ENCODE results near the gene PIP5K1C. TPM values are rescaled to one million over a fixed set of nuclear protein-coding genes. Genes with fewer than 3 reads are reported as not detected.

PIP5K1C gene
- total and polyA plus RNA-seq, 9 donors, result 6.0 to 41.7 (median 30.8) TPM

GRCh38 chr19:3643674-3644313 lies 56.5 kb downstream of the PIP5K1C start:
- intact Hi-C loops (cut with DNase I), result no loop called here
- H3K4me3 ChIP-seq, result no peak overlapping the region

DNA sequence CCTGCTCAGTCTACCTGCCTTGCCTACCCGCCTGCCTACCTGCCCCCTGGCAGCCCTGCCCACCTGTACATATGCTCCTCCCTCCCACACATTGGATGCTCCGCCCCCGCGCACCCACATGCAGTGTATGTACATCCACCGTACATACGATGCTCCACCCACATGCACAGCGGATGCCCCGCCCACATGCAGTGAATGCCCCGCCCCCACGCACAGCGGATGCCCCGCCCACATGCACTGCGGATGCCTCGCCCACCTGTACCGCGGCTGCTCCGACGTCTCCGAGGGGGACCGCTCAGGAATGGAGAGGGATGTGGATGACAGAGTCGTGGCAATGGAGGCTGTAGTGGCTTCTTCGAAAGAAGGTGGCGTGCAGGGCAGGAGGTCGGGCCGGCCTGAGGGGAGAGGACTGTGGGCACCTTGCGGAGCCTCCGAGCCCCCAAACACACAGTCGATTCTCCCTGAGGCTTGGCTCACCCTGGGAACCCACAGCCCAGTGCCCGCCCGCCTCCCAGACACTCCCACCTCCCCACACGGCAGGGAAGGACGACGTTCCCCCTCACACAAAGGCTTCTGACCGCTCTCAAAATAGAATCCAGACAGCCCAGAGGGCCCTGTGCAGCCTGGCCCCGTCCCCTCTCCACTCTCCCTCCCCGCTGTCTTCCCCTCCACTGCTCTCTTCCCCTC lies 57.1 kb downstream of the PIP5K1C start:
- no peak for DNase-seq
- Histone ChIP-seq H3K27ac (no peak overlapping the region), H3K4me1 (ENCODE audit: insufficient read depth) (no peaks in the 10 kb centered on the region), H3K9me3 (no peaks in the 10 kb centered on the region), H3K27me3 (no peaks in the 10 kb centered on the region), H3K36me3 (no peaks in the 10 kb centered on the region), H3K4me3 (no peak overlapping the region)
- intact Hi-C loops (cut with DNase I), result no loop called here
- TF ChIP-seq, protein P1, sequence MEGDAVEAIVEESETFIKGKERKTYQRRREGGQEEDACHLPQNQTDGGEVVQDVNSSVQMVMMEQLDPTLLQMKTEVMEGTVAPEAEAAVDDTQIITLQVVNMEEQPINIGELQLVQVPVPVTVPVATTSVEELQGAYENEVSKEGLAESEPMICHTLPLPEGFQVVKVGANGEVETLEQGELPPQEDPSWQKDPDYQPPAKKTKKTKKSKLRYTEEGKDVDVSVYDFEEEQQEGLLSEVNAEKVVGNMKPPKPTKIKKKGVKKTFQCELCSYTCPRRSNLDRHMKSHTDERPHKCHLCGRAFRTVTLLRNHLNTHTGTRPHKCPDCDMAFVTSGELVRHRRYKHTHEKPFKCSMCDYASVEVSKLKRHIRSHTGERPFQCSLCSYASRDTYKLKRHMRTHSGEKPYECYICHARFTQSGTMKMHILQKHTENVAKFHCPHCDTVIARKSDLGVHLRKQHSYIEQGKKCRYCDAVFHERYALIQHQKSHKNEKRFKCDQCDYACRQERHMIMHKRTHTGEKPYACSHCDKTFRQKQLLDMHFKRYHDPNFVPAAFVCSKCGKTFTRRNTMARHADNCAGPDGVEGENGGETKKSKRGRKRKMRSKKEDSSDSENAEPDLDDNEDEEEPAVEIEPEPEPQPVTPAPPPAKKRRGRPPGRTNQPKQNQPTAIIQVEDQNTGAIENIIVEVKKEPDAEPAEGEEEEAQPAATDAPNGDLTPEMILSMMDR (IDR thresholded peaks at IDR 0.05), result no peak
- TF ChIP-seq POLR2A (IDR thresholded peaks at IDR 0.05), result no peak
- TF ChIP-seq EP300 (IDR thresholded peaks at IDR 0.05), result no peak
- 83 to 87% (median 85%) methylated on average over 35 to 36 of the region's 36 CpGs for WGBS, 3 donors

More at GRCh38 chr19:3643674-3644313, 56.5 kb downstream of the PIP5K1C start:
- no peak overlapping the region for H3K27ac ChIP-seq
- WGBS, 3 donors, result 88 to 91% (median 90%) methylated on average over 27 to 28 of the region's 28 CpGs
- no peaks in the 10 kb centered on the region for H3K36me3 ChIP-seq
- H3K4me1 ChIP-seq (ENCODE audit: insufficient read depth), result no peaks in the 10 kb centered on the region
- no peaks in the 10 kb centered on the region for H3K9me3 ChIP-seq
- DNase-seq, result no peak
- no peak for TF ChIP-seq POLR2A (IDR thresholded peaks at IDR 0.05)
- TF ChIP-seq EP300 (IDR thresholded peaks at IDR 0.05), result no peak
- TF ChIP-seq, protein P1 (IDR thresholded peaks at IDR 0.05), result no peak
- no peaks in the 10 kb centered on the region for H3K27me3 ChIP-seq

GRCh38 chr19:3642296-3642695 lies 58.0 kb downstream of the PIP5K1C start:
- no peak for DNase-seq
- Histone ChIP-seq H3K27ac (no peak overlapping the region), H3K9me3 (no peaks in the 10 kb centered on the region), H3K36me3 (no peaks in the 10 kb centered on the region), H3K4me3 (no peak overlapping the region), H3K4me1 (ENCODE audit: insufficient read depth) (no peaks in the 10 kb centered on the region), H3K27me3 (no peaks in the 10 kb centered on the region)
- TF ChIP-seq EP300 (IDR thresholded peaks at IDR 0.05) (no peak), POLR2A (IDR thresholded peaks at IDR 0.05) (no peak)
- TF ChIP-seq, protein P1 (IDR thresholded peaks at IDR 0.05), result no peak
- intact Hi-C loops (cut with DNase I), result no loop called here
- 88 to 91% (median 90%) methylated on average over 17 of the region's 17 CpGs for WGBS, 3 donors

GRCh38 chr19:3641515-3642269 lies 58.6 kb downstream of the PIP5K1C start:
- TF ChIP-seq POLR2A (IDR thresholded peaks at IDR 0.05), result no peak
- TF ChIP-seq, protein P1 (IDR thresholded peaks at IDR 0.05), result no peak
- no peak for TF ChIP-seq EP300 (IDR thresholded peaks at IDR 0.05)
- intact Hi-C loops (cut with DNase I), result no loop called here
- Histone ChIP-seq H3K4me3 (no peak overlapping the region), H3K27me3 (no peaks in the 10 kb centered on the region), H3K4me1 (ENCODE audit: insufficient read depth) (no peaks in the 10 kb centered on the region), H3K9me3 (no peaks in the 10 kb centered on the region), H3K27ac (no peak overlapping the region), H3K36me3 (no peaks in the 10 kb centered on the region)
- DNase-seq, result no peak
- 91 to 93% (median 92%) methylated on average over 27 to 28 of the region's 28 CpGs for WGBS, 3 donors

Data from ovary (tissue), 9 donors.